ENCODE measurements around the gene PTS.

Gene PTS

DNA sequence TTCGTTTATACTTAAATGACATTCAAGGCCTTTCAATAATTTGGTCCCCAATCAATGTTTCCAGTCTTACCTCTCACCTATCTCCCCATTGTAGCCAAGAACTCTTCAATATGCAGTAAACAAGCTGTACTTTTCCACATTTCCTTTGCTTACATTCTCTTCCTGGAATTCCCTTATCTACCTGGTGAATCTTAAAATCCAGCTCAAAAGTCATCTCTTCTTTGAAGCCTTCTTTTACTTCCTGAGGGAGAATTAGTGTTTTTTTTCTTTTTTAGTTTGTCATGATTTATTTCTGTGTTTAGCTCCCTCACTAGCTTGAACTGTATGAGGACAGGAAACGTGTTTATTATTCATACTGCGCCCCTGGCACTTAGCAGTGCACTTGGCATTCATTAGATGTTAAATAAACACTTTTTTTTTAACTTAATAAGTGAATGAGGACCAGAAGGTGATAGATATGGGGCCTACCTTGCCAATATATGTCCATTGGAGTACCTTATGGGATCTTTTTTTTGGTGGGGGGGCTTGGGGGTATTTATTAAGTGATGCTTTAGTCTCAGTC, 4.9 kb upstream of the PTS start:
- in situ Hi-C loops (cut with MboI; ENCODE audit: low sequenced_read_pairs), result no loop called here

DNA sequence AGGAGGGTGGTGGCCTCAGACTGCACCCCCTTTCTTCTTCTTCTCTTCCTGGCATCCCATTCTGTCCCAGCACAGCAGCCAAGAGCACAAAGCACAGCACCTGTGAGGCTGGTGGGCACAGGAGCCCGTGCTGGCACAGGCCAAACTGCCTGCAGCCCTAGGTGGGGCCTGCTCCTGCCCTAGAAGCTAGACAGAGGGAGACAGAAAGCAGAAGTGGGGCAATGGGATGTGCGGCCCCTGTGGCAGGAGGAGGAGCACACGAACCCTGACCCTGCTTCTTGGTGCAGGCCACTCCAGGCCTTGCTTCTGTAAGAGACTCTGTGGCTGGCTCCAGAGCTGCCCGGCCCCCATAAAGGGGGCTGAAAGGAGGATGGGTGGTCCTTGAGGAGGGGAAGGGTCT, 3.9 kb upstream of the PTS start:
- in situ Hi-C loops (cut with MboI; ENCODE audit: low sequenced_read_pairs), result no loop called here

DNA sequence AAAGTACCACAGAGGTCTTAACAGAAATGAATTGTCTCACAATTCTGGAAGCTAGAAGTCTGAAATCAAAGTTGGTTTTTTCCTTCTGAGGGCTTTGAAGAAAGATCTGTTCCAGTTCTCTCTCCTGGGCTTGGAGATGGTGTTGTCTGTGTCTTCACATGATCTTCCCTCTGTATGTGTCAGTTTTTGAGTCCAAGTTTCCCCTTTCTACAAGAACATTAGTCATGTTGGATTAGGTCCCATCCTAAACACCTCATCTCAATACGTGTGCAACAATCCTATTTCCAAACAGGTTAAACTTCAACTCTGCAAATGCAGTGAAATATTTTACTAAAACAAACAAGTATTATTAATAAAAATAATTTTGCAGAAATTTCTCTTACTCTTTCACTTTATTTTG, 3.1 kb upstream of the PTS start:
- in situ Hi-C loops (cut with MboI; ENCODE audit: low sequenced_read_pairs), result no loop called here

DNA sequence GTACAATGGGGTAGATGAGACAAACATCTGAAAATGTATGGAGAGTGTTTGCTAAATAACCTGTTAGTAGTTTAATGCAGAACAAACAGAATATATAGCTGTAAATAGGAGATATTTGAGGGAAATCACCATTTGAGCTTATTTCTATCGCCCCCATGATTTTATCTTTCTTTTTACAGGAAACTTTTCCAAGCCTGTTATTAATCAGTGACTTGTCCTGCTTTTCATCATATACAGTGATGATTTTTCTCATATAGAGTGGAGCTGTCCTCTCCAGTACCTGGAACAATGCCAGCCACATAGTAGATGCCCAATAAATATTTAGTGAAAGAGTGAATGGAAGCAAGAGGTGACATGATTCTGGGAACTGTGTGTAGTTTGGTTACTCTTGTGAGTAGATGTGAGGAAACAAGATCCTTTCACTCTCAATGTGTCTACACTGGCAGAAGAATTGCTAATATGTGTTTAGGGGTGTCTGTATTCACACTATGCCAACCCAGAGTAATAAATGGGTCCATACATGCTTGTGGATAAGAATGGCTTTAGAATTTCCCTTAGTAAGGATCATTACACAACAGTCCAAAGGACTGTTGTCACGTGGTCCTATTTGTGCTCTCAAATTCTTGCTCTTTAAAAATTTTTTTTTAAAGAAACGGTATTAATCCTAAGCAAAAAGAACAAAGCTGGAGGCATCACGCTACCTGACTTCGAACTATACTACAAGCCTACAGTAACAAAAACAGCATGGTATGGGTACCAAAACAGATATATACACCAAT, 2.3 kb upstream of the PTS start:
- in situ Hi-C loops (cut with MboI; ENCODE audit: low sequenced_read_pairs), result no loop called here

DNA sequence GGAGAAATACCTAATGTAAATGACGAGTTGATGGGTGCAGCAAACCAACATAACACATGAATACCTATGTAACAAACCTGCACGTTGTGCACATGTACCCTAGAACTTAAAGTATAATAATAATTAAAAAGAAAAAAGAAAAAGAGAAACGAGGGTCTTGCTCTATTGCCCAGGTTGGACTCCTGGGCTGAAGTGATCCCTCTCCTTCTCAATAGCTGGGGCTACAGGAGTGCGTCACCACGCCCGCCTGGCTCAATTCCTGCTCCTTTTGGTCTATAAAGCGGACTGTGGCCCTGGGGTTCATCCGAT, 521 bp upstream of the PTS start:
- in situ Hi-C loops (cut with MboI; ENCODE audit: low sequenced_read_pairs), result no loop called here

DNA sequence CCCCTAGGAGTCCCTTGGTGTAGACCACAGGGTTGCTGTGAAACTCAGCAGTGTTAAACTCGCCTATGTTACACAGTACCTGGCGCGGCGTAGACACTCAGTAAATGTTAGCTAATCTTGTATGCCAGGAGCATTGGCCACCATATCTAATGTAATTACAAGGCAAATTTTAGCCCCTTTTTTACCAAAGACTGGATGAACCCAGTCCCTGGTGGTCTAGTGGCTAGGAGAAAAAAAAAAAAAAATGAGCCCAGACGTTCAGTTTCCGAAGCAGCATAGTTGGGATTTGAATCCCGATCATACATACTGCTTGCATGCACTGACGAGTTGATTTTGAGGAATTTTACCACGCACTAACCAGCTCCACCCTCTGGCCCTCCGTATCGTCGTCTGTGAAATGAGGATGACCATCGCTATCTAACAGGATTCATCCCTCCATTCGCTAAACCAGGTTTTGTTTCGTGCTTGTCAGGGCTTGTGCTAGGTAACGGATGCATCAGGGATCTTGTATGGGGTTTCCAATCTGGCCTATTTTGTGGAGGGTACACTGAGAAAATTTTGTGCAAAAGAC, 688 bp downstream of the PTS start:
- in situ Hi-C loops (cut with MboI; ENCODE audit: low sequenced_read_pairs), result no loop called here

DNA sequence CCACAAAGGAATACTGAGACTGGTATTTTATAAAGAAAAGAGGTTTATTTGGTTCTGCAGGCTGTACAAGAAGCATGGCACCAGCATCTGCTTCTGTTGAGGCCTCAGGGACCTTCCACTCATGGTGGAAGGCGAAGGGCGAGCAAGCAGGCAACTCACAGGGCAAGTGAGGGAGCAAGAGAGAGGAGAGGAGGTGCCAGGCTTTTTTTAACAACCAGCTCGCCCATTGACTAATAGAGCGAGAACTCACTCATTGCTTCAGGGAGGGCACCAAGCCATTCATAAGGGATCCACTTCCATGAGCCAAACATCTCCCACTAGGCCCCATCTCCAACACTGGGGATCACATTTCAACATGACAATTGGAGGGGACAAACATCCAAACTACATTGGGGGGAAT, 1.2 kb downstream of the PTS start:
- in situ Hi-C loops (cut with MboI; ENCODE audit: low sequenced_read_pairs), result no loop called here

DNA sequence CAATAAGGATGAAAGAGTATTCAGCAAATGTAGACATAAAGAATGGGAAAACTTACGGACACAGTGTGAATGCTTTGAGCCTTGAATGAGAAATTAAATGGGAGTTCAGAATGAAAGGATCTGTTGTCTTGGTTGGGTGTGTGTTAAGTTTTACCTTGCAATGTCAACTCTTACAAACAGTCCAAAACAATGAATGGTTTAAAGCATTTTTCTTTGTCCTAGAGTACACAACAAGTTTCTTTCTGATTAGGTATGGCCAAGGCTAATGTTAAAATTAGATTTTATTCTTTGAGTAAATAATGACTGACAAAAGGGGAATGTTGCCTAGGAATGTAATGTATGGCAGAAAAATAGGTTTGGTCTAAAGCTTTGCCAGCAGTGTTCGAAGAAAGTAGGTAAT, 2.5 kb downstream of the PTS start:
- in situ Hi-C loops (cut with MboI; ENCODE audit: low sequenced_read_pairs), result no loop called here

DNA sequence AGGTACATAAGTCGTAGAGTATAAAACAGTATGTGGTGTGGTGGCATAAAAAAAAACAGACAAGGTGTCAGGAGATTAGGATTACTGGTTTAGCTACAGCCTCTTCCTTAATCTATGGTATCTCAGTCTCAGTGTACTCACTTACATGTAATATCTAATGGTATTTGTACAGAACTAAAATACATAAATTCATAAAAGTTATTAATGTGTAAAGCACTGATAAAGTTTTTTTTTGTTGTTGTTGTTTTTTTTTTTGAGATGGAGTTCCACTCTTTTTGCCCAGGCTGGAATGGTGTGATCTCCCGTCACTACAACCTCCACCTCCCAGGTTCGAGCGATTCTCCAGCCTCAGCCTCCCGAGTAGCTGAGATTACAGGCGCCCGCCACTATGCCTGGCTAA, 2.9 kb downstream of the PTS start:
- in situ Hi-C loops (cut with MboI; ENCODE audit: low sequenced_read_pairs), result no loop called here

DNA sequence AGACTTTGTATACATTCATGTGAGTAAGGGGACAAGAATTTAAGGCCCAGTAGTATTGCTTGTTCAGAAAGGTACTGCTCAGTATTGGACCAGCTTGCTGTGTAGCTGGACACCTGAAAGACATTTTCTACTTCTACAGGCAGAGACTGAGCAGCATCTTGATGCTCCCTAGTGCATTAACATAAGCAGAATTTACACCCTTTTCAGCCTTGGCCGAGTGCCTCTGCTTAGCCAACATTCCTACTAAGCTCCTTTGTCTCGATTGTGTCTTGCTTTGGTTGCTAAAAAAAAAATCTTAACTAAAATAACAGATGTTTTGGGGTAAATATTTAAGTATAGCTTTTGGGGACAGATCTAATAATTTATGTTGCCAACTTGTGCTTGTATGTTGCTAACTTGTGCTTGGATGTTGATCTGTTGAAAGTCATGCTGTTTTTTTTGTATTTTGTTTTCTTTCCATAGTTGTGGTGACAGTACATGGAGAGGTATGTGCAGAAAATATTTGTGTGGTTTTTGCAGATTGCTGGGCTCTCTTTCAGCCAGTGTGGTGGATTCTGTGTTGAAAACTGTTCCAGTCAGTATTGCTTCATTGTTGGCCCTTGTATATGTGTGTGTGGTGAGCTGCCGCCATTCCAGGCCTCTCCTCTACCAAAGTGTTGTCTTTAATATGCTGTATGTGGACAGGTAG, 3.7 kb downstream of the PTS start:
- in situ Hi-C loops (cut with MboI; ENCODE audit: low sequenced_read_pairs), result no loop called here

DNA sequence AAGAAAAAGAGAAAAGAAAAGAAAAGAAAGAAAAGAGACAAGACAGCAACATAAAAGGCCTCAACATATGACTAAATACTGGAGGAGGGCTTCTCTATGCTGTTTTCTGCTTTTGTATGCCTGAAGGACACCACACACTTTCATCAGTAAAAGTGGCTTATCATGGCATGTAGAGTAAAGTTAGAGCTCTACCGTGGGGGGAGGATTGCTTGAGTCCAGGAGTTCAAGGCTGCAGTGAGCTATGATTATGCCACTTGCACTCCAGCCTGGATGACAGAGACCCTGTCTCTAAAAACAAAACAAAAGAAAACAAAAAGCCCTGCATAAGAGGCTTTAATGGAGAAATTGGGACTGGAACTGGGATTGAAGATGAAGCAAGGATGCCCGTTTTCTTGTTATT, 5.7 kb downstream of the PTS start:
- in situ Hi-C loops (cut with MboI; ENCODE audit: low sequenced_read_pairs), result no loop called here

DNA sequence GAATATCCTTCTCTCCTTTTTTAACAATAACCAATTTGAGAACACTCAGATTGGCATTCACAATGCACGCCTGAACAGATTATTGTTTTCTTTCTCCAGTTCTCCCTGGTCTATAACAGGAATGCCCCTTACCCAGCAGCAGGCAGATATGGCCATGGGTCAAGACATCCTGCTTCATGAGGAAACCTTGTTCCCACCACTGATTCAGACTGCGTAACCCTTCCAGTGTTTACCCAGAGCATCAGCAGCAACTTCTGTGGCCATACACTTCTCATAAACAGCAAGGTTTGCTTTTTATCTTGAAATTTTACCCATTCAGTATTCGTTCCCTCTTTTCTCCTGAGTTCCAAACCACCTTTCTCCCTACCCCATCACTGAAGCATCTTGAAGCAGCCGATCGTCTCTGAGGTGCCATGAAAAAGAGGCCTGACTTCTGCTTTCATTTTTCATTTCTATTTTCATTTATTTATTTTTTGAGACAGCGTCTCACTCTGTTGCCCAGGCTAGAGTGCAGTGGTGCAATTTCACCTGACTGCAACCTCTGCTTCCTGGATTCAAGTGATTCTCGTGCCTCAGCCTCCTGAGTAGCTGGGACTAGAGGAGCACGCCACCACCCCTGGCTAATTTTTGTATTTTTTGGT, 9.6 kb downstream of the PTS start:
- in situ Hi-C loops (cut with MboI; ENCODE audit: low sequenced_read_pairs), result no loop called here

DNA sequence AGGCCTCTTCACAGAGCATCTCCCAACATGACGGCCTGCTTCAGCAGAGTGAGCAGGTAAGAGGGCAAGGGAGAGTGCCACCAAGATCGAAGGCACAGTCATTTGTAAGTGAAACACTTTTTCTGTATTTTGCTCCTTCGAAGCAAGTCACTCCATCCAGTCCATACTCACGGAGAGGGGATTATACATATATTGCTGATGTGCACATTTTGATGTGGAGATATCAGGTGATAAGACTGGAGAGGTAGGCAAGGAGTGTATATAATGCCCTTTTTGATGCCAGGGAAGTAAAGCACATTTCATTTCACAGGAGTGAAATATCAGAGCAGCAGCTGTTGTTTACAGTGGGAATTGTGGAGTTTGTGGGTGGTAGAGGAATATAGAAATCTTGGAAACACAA, 11.2 kb downstream of the PTS start:
- in situ Hi-C loops (cut with MboI; ENCODE audit: low sequenced_read_pairs), result no loop called here

DNA sequence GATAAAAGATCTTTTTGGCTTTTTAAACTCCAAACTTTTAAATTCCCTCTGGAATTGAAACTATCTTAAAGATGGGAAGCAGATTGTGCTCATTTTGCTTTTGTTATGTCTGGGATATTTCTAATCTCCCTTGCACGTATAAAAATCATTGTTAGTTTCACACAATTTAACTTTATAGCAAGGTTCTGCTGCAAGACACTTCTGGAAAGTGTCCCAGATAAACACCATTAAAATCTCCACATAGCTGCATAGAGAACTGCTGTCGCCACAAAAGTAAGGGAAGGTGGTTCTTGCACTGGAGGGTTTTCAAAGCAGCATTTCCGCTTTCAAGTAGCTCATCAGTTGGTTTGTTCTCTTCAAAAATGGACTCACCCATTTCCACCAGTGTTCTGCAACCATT, 11.8 kb downstream of the PTS start:
- in situ Hi-C loops (cut with MboI; ENCODE audit: low sequenced_read_pairs), result no loop called here

DNA sequence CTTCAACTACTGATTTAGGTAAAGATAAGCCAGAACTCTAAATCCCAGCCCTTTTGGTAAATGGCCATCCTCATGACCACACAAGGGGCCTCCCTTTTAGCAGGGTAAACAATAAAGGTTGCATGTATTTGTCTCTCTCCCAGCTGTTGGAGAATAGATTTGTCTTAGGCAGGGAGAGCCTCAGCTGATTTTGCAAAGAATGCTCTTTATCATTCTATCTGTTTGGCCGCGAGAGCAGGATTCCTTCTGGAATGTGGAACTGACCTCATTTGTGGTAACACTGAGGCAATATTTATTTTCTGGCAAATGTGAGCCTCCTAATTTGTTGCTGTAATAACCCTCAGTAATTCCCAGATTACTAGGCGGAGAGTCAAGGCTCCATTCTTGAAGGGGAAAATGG, 15.3 kb downstream of the PTS start:
- in situ Hi-C loops (cut with MboI; ENCODE audit: low sequenced_read_pairs), result no loop called here

DNA sequence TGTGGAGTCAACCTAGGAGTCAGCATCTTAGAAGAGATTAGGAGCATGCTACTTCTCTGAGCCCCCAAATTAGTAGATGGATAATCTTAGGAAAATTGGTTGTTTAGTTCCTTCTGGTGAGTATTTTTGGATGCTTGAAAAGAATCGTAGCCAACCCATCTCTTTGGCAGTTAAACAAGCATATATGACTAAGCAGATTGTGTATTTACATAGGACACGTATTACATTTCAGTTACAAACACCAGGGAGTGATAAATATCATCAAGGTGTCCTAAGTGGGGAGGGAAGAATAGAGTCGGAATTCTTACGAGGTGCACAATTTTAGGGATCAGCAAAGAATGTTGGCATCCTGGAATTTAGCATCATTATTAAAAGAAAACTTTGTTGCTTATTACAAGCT, 21.0 kb downstream of the PTS start:
- in situ Hi-C loops (cut with MboI; ENCODE audit: low sequenced_read_pairs), result no loop called here

DNA sequence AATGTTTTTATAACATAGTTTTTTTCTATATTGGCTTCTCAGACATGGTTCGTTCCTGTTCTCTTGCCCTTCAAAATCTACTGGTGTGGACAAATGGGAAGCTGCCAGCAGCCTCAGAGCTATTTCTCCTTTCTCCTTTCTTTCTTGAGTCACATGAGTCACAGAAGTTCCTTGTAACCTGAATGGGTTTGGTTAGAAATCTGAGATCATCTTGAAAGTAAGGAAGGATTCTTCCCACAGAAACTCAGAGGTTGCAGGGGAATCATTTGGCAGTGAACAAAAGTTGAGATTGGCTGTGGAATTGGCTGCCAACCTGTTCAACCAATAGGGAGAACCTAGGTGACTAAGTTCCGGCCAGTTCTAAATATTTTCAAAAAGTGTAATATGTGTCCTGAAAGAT, 22.0 kb downstream of the PTS start:
- in situ Hi-C loops (cut with MboI; ENCODE audit: low sequenced_read_pairs), result no loop called here

DNA sequence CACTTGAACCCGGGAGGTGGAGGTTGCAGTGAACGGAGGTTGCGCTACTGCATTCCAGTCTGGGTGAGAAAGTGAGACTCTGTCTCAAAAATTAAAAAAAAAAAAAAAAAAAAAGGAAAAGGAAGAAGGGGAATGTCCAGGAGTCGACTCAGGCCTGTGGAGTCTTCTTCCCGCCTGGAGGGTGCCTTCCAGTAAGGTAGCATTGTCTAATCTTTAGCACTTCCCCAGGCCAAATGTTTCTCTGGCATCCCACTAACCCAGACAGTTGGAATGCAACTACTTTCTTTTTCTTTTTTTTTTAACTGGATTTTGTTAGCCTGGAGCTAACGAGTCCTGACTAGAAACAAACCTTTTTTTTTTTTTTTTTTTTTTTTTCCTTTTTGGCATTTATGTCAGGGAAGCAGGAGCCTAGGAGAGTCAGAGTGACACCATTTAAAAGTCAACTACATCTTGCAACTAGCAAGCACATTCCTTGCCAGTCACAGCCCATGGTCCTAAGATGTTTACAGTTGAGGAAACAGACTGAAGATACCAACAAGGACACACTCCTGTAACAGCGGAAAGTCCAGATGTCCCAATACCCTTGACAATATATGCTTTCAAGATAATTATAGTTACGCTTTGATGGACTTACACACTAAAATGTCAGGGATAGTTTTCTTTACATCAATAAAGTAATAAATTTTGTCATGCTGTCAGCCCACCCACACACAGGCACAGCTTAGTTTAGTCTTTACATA, 23.8 kb downstream of the PTS start:
- in situ Hi-C loops (cut with MboI; ENCODE audit: low sequenced_read_pairs), result no loop called here

DNA sequence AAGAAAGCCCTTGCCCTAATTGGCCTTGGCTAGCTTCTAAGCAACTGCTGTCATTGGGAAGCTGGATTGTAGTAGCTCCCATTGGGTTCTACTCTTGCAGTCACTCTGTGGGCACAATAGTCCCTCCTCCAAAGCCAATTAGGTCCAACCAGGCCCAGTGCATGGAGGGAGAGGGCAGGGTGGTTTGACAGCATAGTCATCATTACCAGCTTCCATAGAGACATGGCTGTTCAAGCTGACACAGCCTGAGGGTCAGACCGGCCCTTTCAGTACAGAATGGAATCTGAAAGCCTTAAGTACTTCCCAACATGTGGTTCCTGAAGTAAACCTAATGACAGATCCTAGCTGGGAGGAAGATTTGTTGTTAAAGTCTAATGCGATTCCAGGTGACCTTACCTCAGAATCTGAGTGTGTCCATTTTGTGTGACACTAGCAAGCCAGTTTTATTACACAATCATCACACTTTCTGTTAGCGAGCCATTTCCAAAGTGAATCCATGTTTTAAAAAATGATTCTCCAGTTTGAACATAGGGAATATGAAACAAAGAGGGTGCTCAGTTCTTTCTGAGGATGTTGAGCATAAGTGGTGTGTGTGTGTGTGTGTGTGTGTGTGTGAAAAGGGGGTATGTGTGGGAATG, 27.5 kb downstream of the PTS start:
- in situ Hi-C loops (cut with MboI; ENCODE audit: low sequenced_read_pairs), result no loop called here

DNA sequence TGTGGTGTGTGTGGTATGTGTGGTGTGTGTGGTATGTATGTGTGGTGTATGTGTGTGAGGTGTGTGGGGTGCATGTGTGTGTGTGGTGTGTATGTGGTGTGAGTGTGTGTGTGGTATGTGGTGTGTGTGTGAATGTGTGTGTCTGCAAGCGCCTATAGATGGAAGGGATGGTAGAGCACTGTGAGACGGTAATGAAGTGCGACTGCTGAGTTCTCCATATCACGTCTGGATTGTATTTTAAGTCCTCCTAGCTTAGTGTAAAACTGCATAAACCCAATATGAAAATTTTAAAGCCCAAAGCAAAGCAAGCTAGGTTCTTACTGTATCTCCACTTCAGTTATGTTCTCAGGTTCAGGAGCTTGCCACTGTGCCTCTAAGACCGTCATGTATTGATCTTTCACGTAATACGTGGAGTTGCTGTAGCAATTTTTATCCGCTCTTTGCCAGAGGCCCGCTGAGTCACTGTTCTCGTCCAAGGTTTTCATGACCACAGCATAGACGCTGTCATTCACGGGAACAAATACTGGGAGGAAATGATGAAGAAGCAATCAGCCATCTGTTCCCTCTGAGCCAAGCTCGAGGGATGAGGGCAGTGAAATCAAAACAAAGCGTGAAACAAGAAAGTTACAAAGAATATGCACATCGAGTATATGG, 29.0 kb downstream of the PTS start:
- in situ Hi-C loops (cut with MboI; ENCODE audit: low sequenced_read_pairs), result no loop called here
